ENCODE data around the gene CAMK1D.

Gene CAMK1D

GRCh38 chr10:12758271-12758670 is 408.9 kb downstream of the CAMK1D start:
- no peak for TF ChIP-seq CTCF (conservative IDR thresholded peaks at IDR 0.05)
- no peak overlapping the region for H3K27ac ChIP-seq

GRCh38 chr10:12766223-12766622 is 416.9 kb downstream of the CAMK1D start:
- no peak overlapping the region for H3K27ac ChIP-seq
- no peak for TF ChIP-seq CTCF (conservative IDR thresholded peaks at IDR 0.05)

GRCh38 chr10:12768156-12769100 is 419.1 kb downstream of the CAMK1D start:
- no peak for TF ChIP-seq CTCF (conservative IDR thresholded peaks at IDR 0.05)
- no peak overlapping the region for H3K27ac ChIP-seq

GRCh38 chr10:12769323-12770044 is 420.1 kb downstream of the CAMK1D start:
- H3K27ac ChIP-seq, result no peak overlapping the region

GRCh38 chr10:12771981-12772760 is 422.8 kb downstream of the CAMK1D start:
- no peak for TF ChIP-seq CTCF (conservative IDR thresholded peaks at IDR 0.05)

More at GRCh38 chr10:12769323-12770044, 420.1 kb downstream of the CAMK1D start:
- no peak for TF ChIP-seq CTCF (conservative IDR thresholded peaks at IDR 0.05)

GRCh38 chr10:12772797-12773587 is 423.6 kb downstream of the CAMK1D start:
- TF ChIP-seq CTCF (conservative IDR thresholded peaks at IDR 0.05), result no peak
- no peak overlapping the region for H3K27ac ChIP-seq

More at GRCh38 chr10:12771981-12772760, 422.8 kb downstream of the CAMK1D start:
- no peak overlapping the region for H3K27ac ChIP-seq

Measured in VCaP (cell line).